H1 (cell line): ENCODE data around the gene EYA4. TPM values are rescaled to one million over a fixed set of nuclear protein-coding genes. Genes with fewer than 3 reads are reported as not detected.

Source experiments
- CTCF ChIA-PET: fragments of 300-600 bp; sonication (Branson Sonifier 250); formaldehyde crosslinking; loops from one replicate; lab custom pipeline; 2021; ENCODE audit not compliant: partially characterized antibody; lab: Charles Lee
- POLR2A ChIA-PET: fragments of 300-600 bp; sonication (Branson Sonifier 250); formaldehyde crosslinking; loops from one replicate; lab custom pipeline; 2021; ENCODE audit warnings: inconsistent platforms; ENCODE audit not compliant: partially characterized antibody; lab: Charles Lee
- DNase-seq, 2 experiments: peaks; one replicate each; pipeline versions ENCODE4 v3.0.0 to v3.0.0-alpha.2; 2010 to 2022; ENCODE audit warnings: low spot score in 2 of 2, low read depth in 1 of 2, mixed read lengths in 1 of 2
- FAIRE-seq: peaks from 2 replicates; lab custom pipeline; 2011; peaks lifted over from hg19 to GRCh38; lab: Jason Lieb, UNC
- H2AFZ ChIP-seq: 2 replicates; pipeline ENCODE4 v1.8.1; 2012; ENCODE audit warnings: low read length, inconsistent platforms
- H2AK5ac ChIP-seq: 2 replicates; pipeline ENCODE4 v1.6.1; 2013; ENCODE audit warnings: low read depth, low read length
- H2BK120ac ChIP-seq: replicated peaks from 2 replicates; pipeline ENCODE3; 2013; ENCODE audit warnings: low read depth, low read length, inconsistent platforms
- H2BK12ac ChIP-seq: 2 replicates; pipeline ENCODE4 v1.6.1; 2013; ENCODE audit warnings: low read depth, low read length
- H2BK15ac ChIP-seq: 2 replicates; pipeline ENCODE4 v1.6.1; 2013; ENCODE audit warnings: low read length
- H2BK20ac ChIP-seq: 2 replicates; pipeline ENCODE4 v1.6.1; 2013; ENCODE audit warnings: low read length
- H2BK5ac ChIP-seq: 2 replicates; pipeline ENCODE4 v1.6.1; 2013; ENCODE audit warnings: low read depth, low read length
- H3K14ac ChIP-seq: 2 replicates; pipeline ENCODE4 v1.6.1; 2013; ENCODE audit warnings: inconsistent platforms; ENCODE audit not compliant: insufficient read length
- H3K18ac ChIP-seq: 2 replicates; pipeline ENCODE4 v1.6.1; 2013; ENCODE audit warnings: low read length; ENCODE audit errors: extremely low read depth
- H3K23ac ChIP-seq: 2 replicates; pipeline ENCODE4 v1.6.1; 2013; ENCODE audit warnings: inconsistent platforms; ENCODE audit not compliant: insufficient read length
- H3K23me2 ChIP-seq: 2 replicates; pipeline ENCODE4 v1.6.1; 2013; ENCODE audit warnings: low read depth, low read length
- H3K27ac ChIP-seq: 2 replicates; pipeline ENCODE4 v1.6.1; 2011; ENCODE audit warnings: low read depth, low read length, inconsistent platforms
- H3K27me3 ChIP-seq, 4 experiments: replicated peaks in 1 of 4; 1 replicate in 1 of 4; 2 replicates in 3 of 4; pipeline versions ENCODE4 v1.6.1 to v1.8.1; 2011 to 2013; ENCODE audit warnings: low read length in 3 of 4, mild to moderate bottlenecking in 3 of 4, inconsistent platforms in 2 of 4, mixed read lengths in 2 of 4, moderate library complexity in 1 of 4; ENCODE audit not compliant: control insufficient read depth in 3 of 4, insufficient read depth in 3 of 4; ENCODE audit errors: extremely low read depth in 1 of 4
- H3K36me3 ChIP-seq, 4 experiments: 2 replicates each; pipeline versions ENCODE4 v1.6.1 to v1.8.1; 2011 to 2013; ENCODE audit warnings: mild to moderate bottlenecking in 4 of 4, low read length in 3 of 4, moderate library complexity in 2 of 4, control low read depth in 1 of 4, inconsistent platforms in 1 of 4; ENCODE audit not compliant: insufficient read depth in 4 of 4, control insufficient read depth in 2 of 4
- H3K4ac ChIP-seq: replicated peaks from 2 replicates; pipeline ENCODE3; 2013; ENCODE audit warnings: low read length, low read depth, mixed read lengths, inconsistent platforms; ENCODE audit not compliant: insufficient read length
- H3K4me1 ChIP-seq, 4 experiments: replicated peaks in 1 of 4; 1 replicate in 1 of 4; 2 replicates in 3 of 4; pipeline versions ENCODE4 v1.6.1 to v1.8.1; 2011 to 2013; ENCODE audit warnings: low read length in 3 of 4, inconsistent platforms in 2 of 4, mixed read lengths in 1 of 4; ENCODE audit not compliant: insufficient read depth in 4 of 4, control insufficient read depth in 3 of 4
- H3K4me2 ChIP-seq, 2 experiments: 2 replicates each; pipeline versions ENCODE4 v1.6.1 to v1.8.1; 2011 to 2013; ENCODE audit warnings: low read depth in 2 of 2, low read length in 2 of 2, control low read depth in 1 of 2, inconsistent platforms in 1 of 2, mild to moderate bottlenecking in 1 of 2; ENCODE audit not compliant: insufficient read depth in 1 of 2
- H3K4me3 ChIP-seq, 4 experiments: fragments of 200-600, 300-600 bp in 1 of 4; sonication (generic), shearing (Covaris generic), sonication (Bioruptor Twin) in 1 of 4; 2 replicates each; pipeline versions ENCODE4 v1.5.1 to v1.8.1; 2011 to 2016; ENCODE audit warnings: low read length in 4 of 4, low read depth in 3 of 4, control low read depth in 2 of 4, inconsistent platforms in 2 of 4, mild to moderate bottlenecking in 2 of 4, mixed read lengths in 1 of 4, moderate library complexity in 1 of 4; ENCODE audit not compliant: insufficient read depth in 2 of 4; ENCODE audit errors: extremely low read depth in 1 of 4
- H3K56ac ChIP-seq: replicated peaks from 2 replicates; pipeline ENCODE3; 2013; ENCODE audit warnings: low read depth, mild to moderate bottlenecking, mixed read lengths, low read length, inconsistent platforms; ENCODE audit not compliant: insufficient read length
- H3K79me1 ChIP-seq: 2 replicates; pipeline ENCODE4 v1.6.1; 2013; ENCODE audit warnings: low read depth, low read length, control low read depth
- H3K79me2 ChIP-seq, 2 experiments: 2 replicates each; pipeline versions ENCODE4 v1.6.1 to v1.8.1; 2012 to 2013; ENCODE audit warnings: low read length in 2 of 2, mild to moderate bottlenecking in 2 of 2, inconsistent platforms in 1 of 2; ENCODE audit not compliant: insufficient read depth in 2 of 2, control insufficient read depth in 1 of 2
- H3K9ac ChIP-seq, 4 experiments: replicated peaks in 1 of 4; 1 replicate in 1 of 4; 2 replicates in 3 of 4; pipeline versions ENCODE4 v1.6.1 to v1.8.1; 2011 to 2013; ENCODE audit warnings: low read depth in 3 of 4, low read length in 3 of 4, control low read depth in 2 of 4, mild to moderate bottlenecking in 2 of 4, moderate library complexity in 2 of 4, inconsistent platforms in 1 of 4; ENCODE audit errors: extremely low read depth in 1 of 4
- H3K9me3 ChIP-seq, 2 experiments: 2 replicates each; pipeline versions ENCODE4 v1.6.1 to v1.8.1; 2012 to 2013; ENCODE audit warnings: mild to moderate bottlenecking in 2 of 2, moderate library complexity in 2 of 2, control low read depth in 1 of 2, inconsistent platforms in 1 of 2, low read depth in 1 of 2, low read length in 1 of 2, mixed read lengths in 1 of 2; ENCODE audit not compliant: insufficient read depth in 2 of 2
- H4K20me1 ChIP-seq, 2 experiments: replicated peaks in 1 of 2; 2 replicates each; pipeline versions ENCODE3 to v1.8.1; 2011 to 2013; ENCODE audit warnings: inconsistent platforms in 2 of 2, low read length in 2 of 2, mild to moderate bottlenecking in 1 of 2; ENCODE audit not compliant: insufficient read depth in 2 of 2, control insufficient read depth in 1 of 2
- H4K5ac ChIP-seq: 2 replicates; pipeline ENCODE4 v1.6.1; 2013; ENCODE audit warnings: low read length, low read depth, mixed read lengths, inconsistent platforms; ENCODE audit not compliant: insufficient read length
- H4K8ac ChIP-seq: 2 replicates; pipeline ENCODE4 v1.8.0; 2013; ENCODE audit warnings: mild to moderate bottlenecking, moderate library complexity, low read length, inconsistent platforms; ENCODE audit not compliant: insufficient read depth; ENCODE audit errors: extremely low read depth
- H4K91ac ChIP-seq: replicated peaks from 2 replicates; pipeline ENCODE3; 2013; ENCODE audit warnings: low read length, mixed read lengths, inconsistent platforms; ENCODE audit not compliant: insufficient read length
- BRCA1 ChIP-seq: IDR thresholded peaks from 2 replicates; pipeline ENCODE4 v1.6.1; 2012; ENCODE audit warnings: low read depth, low read length, improper control_type of control experiment
- GTF2F1 ChIP-seq: IDR thresholded peaks from 2 replicates; pipeline ENCODE4 v1.6.1; 2012; ENCODE audit warnings: low read depth, low read length, improper control_type of control experiment, borderline replicate concordance
- HDAC2 ChIP-seq, 2 experiments: fragments of 300-600 bp in 1 of 2; sonication (generic) in 1 of 2; IDR thresholded peaks; 2 replicates each; pipeline ENCODE4 v1.6.1; 2011 to 2012; ENCODE audit warnings: low read depth in 2 of 2, low read length in 2 of 2, mild to moderate bottlenecking in 2 of 2, moderate library complexity in 2 of 2, borderline replicate concordance in 1 of 2, inconsistent platforms in 1 of 2
- MAFK ChIP-seq: IDR thresholded peaks from 2 replicates; pipeline ENCODE4 v1.6.1; 2012; ENCODE audit warnings: low read depth, mild to moderate bottlenecking, improper control_type of control experiment, low read length
- NANOG ChIP-seq: IDR thresholded peaks from 2 replicates; pipeline ENCODE4 v1.6.1; 2011; ENCODE audit warnings: low read length, low read depth, mild to moderate bottlenecking, inconsistent platforms; ENCODE audit not compliant: insufficient read depth, poor library complexity, severe bottlenecking
- NRF1 ChIP-seq: IDR thresholded peaks from 2 replicates; pipeline ENCODE4 v1.6.1; 2011; ENCODE audit warnings: mild to moderate bottlenecking, low read depth, low read length, improper control_type of control experiment
- RBBP5 ChIP-seq: IDR thresholded peaks from 2 replicates; pipeline ENCODE4 v1.7.1; 2012; ENCODE audit warnings: low read depth, mild to moderate bottlenecking, inconsistent platforms, low read length, moderate library complexity, borderline replicate concordance
- RXRA ChIP-seq: IDR thresholded peaks from 2 replicates; pipeline ENCODE4 v1.6.1; 2011; ENCODE audit warnings: low read depth, mild to moderate bottlenecking, low read length, moderate library complexity; ENCODE audit not compliant: insufficient read depth
- SAP30 ChIP-seq: fragments of 300-600 bp; sonication (generic); IDR thresholded peaks from 2 replicates; pipeline ENCODE4 v1.7.1; 2012; ENCODE audit warnings: low read length, moderate library complexity, mild to moderate bottlenecking, inconsistent platforms; ENCODE audit not compliant: insufficient read depth, insufficient replicate concordance
- SP4 ChIP-seq: IDR thresholded peaks from 2 replicates; pipeline ENCODE4 v1.6.1; 2012; ENCODE audit warnings: low read length, inconsistent platforms
- SUZ12 ChIP-seq: fragments of 200-600 bp; sonication (generic); IDR thresholded peaks from 2 replicates; pipeline ENCODE4 v1.6.1; 2012; ENCODE audit warnings: mild to moderate bottlenecking, inconsistent platforms, low read length, moderate library complexity, mixed read lengths
- ZNF274 ChIP-seq: IDR thresholded peaks from 2 replicates; pipeline ENCODE4 v1.7.0; 2012; ENCODE audit warnings: low read length, borderline replicate concordance; ENCODE audit errors: extremely low read depth
- WGBS, 2 experiments: shearing (Covaris generic) in 1 of 2; methylation state at CpG; one replicate each; pipeline versions ENCODE4 v1.1.6 to v1.1.7; 2013 to 2015; ENCODE audit warnings: low lambda C conversion rate in 2 of 2, mixed read lengths in 2 of 2, inconsistent platforms in 1 of 2, low coverage in 1 of 2, missing lambda C conversion rate in 1 of 2; ENCODE audit not compliant: insufficient replicate concordance in 2 of 2, insufficient coverage in 1 of 2, insufficient read length in 1 of 2; ENCODE audit errors: extremely low coverage in 1 of 2, missing lambda C conversion rate in 1 of 2; 5-methylcytosine and 5-hydroxymethylcytosine counted together
- polyA plus RNA-seq, 7 experiments: library from polyadenylated mRNA; depleted of rRNA in 3 of 7; stranded (reverse) in 5 of 7; unstranded in 2 of 7; fragments of >200 nt in 5 of 7; fragments of 200-250 nt in 2 of 7; gene quantifications; 1 replicate in 5 of 7; 2 replicates in 1 of 7; 4 replicates in 1 of 7; pipeline versions ENCODE4 v1.2.1 to v1.2.3, GENCODE V29; 2011 to 2013; ENCODE audit warnings: missing spikeins in 2 of 7, mixed read lengths in 2 of 7
- total RNA-seq: library from RNA; stranded (reverse); fragmentation: NEBNext Ultra II Directional; extraction: Animal tissue kit (Norgen Biotek cat#: 25700); gene quantifications from 2 replicates; pipeline ENCODE4 v1.2.1, GENCODE V29; 2021

Gene EYA4
- total and polyA plus RNA-seq, 2 of the 8 experiments (the other 6 are each of a cell fraction or from before 2014, with no cell fraction given) = 0.06 to 0.17 TPM

GRCh38 chr6:133468591-133468990 is 227.4 kb downstream of the EYA4 start:
- Histone ChIP-seq H3K4ac (no peak overlapping the region), H3K4me2 (no peak overlapping the region), H2BK12ac (no peak overlapping the region), H4K91ac (no peak overlapping the region), H3K14ac (no peak overlapping the region), H3K36me3 (no peaks in the 10 kb centered on the region), H3K56ac (no peak overlapping the region), H2AFZ (no peak overlapping the region), H3K4me3 (no peak overlapping the region), H4K20me1 (no peaks in the 10 kb centered on the region), H3K18ac (no peak overlapping the region), H3K79me1 (no peaks in the 10 kb centered on the region), H3K27ac (no peak overlapping the region), H3K9ac (no peak overlapping the region), H3K4me1 (no peaks in the 10 kb centered on the region), H3K23me2 (no peaks in the 10 kb centered on the region), H2AK5ac (no peak overlapping the region), H3K79me2 (no peaks in the 10 kb centered on the region), H3K23ac (no peak overlapping the region), H2BK120ac (no peak overlapping the region), H4K8ac (no peak overlapping the region), H3K27me3 (no peaks in the 10 kb centered on the region), H2BK15ac (no peak overlapping the region), H4K5ac (no peak overlapping the region), H3K9me3 (no peaks in the 10 kb centered on the region), H2BK5ac (no peak overlapping the region), H2BK20ac (no peak overlapping the region)
- ChIA-PET CTCF (interaction anchor here (0.6 to 0.8 kb wide), 2 partner anchors 12 to 331 kb away, joined by 3 to 4 read pairs; no protein-coding TSS in a partner anchor), POLR2A (no interaction called here)
- DNase-seq (no peak), FAIRE-seq (no peak)
- 94% methylated on average over 8 of the region's 8 CpGs; no CpG with 5 or more reads in 1 of the 2 experiments for WGBS, 2 experiments
- TF ChIP-seq SAP30 (no peak), MAFK (no peak), GTF2F1 (no peak), BRCA1 (no peak), NANOG (no peak), ZNF274 (no peak), HDAC2 (IDR thresholded peaks at IDR 0.05; ENCODE audit: borderline replicate concordance in 1 of 2, low read depth in 2 of 2, low read length in 2 of 2) (no peak), RBBP5 (no peak), NRF1 (no peak), RXRA (no peak), SP4 (no peak), SUZ12 (no peak)
